ENCODE measurements around the gene TMEM174. TPM values are rescaled to one million over a fixed set of nuclear protein-coding genes. Genes with fewer than 3 reads are reported as not detected.
"Not testable (repeated sequence)": the region's sequence is repeated elsewhere in the genome, so short reads cannot be mapped to it uniquely, and the experiment has no call there.

TMEM174 gene
- total and polyA plus RNA-seq, 8 donors: 0.13 to 0.30 (median 0.13) TPM; not detected in 5

DNA sequence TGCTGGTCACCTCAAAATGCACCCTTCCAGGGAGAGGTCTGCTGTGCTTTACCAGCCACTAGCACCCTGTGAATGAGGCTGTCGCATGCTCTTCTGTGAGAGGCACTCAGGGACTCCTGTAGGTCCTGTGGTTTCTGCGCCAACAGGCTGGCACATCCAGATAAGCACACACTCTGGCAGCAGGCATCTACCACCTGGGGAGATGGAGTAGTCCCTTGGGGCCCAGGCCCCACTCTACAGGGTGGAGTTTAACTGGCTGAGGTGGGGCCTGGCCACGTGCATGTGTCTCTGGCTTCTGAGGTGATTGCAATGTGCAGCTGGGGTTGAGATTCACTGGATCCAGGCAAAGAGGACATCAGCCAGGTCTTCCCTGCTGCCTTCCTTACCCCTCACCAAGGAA, 32.3 kb downstream of the TMEM174 start:
- no peak for ATAC-seq

DNA sequence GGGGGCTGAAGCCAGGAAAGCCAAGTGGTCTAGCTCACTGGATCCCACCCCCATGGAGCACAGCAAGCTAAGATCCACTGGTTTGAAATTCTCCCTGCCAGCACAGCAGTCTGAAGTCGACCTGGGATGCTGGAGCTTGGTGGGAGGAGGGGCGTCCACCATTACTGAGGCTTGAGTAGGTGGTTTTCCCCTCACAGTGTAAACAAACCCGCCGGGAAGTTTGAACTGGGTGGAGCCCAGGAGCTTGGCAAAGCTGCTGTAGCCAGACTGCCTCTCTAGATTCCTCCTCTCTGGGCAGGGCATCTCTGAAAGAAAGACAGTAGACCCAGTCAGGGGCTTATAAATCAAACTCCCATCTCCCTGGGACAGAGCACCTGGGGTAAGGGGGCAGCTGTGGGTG, 34.2 kb downstream of the TMEM174 start:
- H3K9me3 ChIP-seq: peaks cover 0 to 11% of the 10 kb centered on the region in 2 donors
- ATAC-seq; H3K27ac ChIP-seq; H3K4me1 ChIP-seq; intact Hi-C loops (cut with DNase I); H3K4me3 ChIP-seq; H3K36me3 ChIP-seq; DNase-seq: not testable (repeated sequence)
- peaks cover 5 to 84% of the 10 kb centered on the region in 2 donors for H3K27me3 ChIP-seq

More for the DNA sequence above, 32.3 kb downstream of the TMEM174 start:
- intact Hi-C loops (cut with DNase I): no loop called here
- Histone ChIP-seq H3K36me3 (no peaks in the 10 kb centered on the region), H3K4me3 (no peak overlapping the region), H3K27ac (no peak overlapping the region), H3K27me3 (peaks cover 5 to 76% of the 10 kb centered on the region in 2 donors), H3K9me3 (peaks cover 0 to 11% of the 10 kb centered on the region in 2 donors), H3K4me1 (peaks cover 0 to 9% of the 10 kb centered on the region in 2 donors)
- TF ChIP-seq, protein P1, sequence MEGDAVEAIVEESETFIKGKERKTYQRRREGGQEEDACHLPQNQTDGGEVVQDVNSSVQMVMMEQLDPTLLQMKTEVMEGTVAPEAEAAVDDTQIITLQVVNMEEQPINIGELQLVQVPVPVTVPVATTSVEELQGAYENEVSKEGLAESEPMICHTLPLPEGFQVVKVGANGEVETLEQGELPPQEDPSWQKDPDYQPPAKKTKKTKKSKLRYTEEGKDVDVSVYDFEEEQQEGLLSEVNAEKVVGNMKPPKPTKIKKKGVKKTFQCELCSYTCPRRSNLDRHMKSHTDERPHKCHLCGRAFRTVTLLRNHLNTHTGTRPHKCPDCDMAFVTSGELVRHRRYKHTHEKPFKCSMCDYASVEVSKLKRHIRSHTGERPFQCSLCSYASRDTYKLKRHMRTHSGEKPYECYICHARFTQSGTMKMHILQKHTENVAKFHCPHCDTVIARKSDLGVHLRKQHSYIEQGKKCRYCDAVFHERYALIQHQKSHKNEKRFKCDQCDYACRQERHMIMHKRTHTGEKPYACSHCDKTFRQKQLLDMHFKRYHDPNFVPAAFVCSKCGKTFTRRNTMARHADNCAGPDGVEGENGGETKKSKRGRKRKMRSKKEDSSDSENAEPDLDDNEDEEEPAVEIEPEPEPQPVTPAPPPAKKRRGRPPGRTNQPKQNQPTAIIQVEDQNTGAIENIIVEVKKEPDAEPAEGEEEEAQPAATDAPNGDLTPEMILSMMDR (IDR thresholded peaks at IDR 0.05): no peak
- no peak for DNase-seq

DNA sequence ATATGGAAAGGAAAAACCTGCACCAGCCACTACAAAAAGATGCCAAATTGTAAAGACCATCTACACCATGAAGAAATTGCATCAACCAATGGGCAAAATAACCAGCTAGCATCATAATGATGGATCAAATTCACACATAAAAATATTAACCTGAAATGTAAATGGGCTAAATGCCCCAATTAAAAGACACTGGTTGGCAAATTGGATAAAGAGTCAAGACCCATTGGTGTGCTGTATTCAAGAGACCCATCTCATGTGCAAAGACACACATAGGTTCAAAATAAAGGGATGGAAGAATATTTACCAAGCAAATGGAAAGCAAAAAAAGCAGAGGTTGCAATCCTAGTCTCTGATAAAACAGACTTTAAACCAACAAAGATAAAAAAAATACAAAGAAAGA, 36.1 kb downstream of the TMEM174 start:
- Histone ChIP-seq H3K9me3 (peaks cover 0 to 11% of the 10 kb centered on the region in 2 donors), H3K27me3 (peaks cover 10 to 95% of the 10 kb centered on the region in 2 donors)
- H3K4me3 ChIP-seq; H3K27ac ChIP-seq; H3K4me1 ChIP-seq; H3K36me3 ChIP-seq; ATAC-seq; intact Hi-C loops (cut with DNase I); DNase-seq: not testable (repeated sequence)

DNA sequence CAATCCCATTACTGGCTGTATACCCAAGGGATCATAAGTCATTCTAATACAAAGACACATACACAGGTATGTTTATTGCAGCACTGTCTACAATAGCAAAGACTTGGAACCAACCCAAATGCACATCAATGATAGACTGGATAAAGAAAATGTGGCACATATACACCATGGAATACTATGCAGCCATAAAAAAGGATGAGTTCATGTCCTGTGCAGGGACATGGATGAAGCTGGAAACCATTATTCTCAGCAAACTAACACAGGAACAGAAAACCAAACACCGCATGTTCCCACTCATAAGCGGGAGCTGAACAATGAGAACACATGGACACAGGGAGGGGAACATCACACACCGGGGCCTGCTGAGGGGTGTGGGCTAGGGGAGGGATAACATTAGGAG, 39.7 kb downstream of the TMEM174 start:
- ATAC-seq; intact Hi-C loops (cut with DNase I); H3K36me3 ChIP-seq; H3K27ac ChIP-seq; DNase-seq; H3K4me3 ChIP-seq: not testable (repeated sequence)
- Histone ChIP-seq H3K9me3 (peaks cover 0 to 11% of the 10 kb centered on the region in 2 donors), H3K4me1 (peaks cover 0 to 13% of the 10 kb centered on the region in 2 donors), H3K27me3 (peaks cover 39 to 97% of the 10 kb centered on the region in 2 donors)

DNA sequence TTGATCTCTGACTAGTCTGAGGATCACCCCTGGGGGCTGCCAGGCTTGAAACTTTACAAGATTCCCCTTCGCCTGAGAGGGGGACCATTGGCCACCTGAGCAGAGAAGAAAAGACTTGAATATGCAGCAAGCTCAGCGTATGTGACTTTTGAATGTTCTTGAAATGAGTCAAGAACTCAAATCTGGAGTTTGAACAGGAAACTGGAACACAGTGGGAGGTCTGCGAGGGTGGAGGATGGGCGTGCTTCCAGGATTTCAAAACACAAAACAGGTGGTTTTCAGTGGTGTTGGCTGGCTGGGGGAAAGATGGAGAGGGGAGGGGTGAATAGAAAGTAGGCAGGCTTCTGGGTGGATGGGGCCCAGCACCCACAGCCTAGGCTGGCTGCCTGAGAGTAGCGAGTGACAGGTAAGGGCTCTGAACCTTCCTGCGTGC, 40.6 kb downstream of the TMEM174 start:
- peaks cover 48 to 97% of the 10 kb centered on the region in 2 donors for H3K27me3 ChIP-seq
- no peak for ATAC-seq
- TF ChIP-seq, protein P1 (IDR thresholded peaks at IDR 0.05): no peak
- H3K9me3 ChIP-seq: peaks cover 0 to 9% of the 10 kb centered on the region in 2 donors
- no peak overlapping the region for H3K4me3 ChIP-seq
- peaks cover 0 to 13% of the 10 kb centered on the region in 2 donors for H3K4me1 ChIP-seq
- intact Hi-C loops (cut with DNase I): no loop called here
- no peak for DNase-seq
- no peaks in the 10 kb centered on the region for H3K36me3 ChIP-seq
- H3K27ac ChIP-seq: no peak overlapping the region

DNA sequence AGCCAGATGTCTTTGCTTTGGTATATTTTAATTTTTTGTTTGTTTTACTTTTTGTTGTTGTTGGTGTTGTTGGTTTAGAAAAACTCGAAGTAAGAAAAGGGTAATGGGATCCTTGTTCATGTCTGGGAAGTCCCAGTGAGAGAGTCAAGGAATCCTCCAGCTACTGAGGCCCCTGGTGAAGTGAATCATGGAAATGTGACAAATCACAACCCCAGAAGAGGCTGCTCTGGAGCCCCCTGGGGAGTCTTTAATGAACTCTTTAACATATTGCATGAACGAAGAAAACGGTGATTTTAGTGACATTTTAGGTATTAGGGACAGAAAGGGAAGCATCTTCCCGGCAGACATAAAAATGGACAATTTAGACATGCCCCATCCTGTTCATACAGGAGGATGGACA, 41.3 kb downstream of the TMEM174 start:
- TF ChIP-seq, protein P1 (IDR thresholded peaks at IDR 0.05): no peak
- Histone ChIP-seq H3K4me3 (no peak overlapping the region), H3K27ac (no peak overlapping the region), H3K9me3 (peaks cover 0 to 4% of the 10 kb centered on the region in 2 donors), H3K4me1 (peaks cover 0 to 13% of the 10 kb centered on the region in 2 donors), H3K36me3 (no peaks in the 10 kb centered on the region), H3K27me3 (peaks cover 56 to 97% of the 10 kb centered on the region in 2 donors)
- DNase-seq: no peak
- ATAC-seq: no peak
- intact Hi-C loops (cut with DNase I): no loop called here

DNA sequence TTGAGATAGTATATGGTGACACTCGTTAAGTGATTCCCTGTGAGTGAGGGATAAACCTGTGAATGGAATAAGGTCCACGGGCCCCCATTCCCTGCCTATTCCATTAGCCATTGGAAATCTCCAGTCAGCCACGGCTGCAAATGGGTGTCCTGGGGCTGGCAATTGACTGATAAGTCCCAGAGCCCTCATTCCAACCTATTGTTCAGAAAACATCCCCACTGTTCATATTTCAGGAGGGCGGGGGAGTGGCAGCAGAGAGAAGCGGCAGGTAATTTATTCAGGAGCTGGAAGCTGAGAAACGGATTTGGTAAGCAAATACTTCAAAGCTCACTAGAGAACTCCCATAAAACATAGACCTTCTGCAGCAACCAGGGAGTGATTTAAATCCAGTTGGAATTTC, 42.0 kb downstream of the TMEM174 start:
- no peaks in the 10 kb centered on the region for H3K9me3 ChIP-seq
- intact Hi-C loops (cut with DNase I): loop anchor here in 1 of 2 donors (5.0 kb wide), 1 partner anchor 232 kb away; the partner anchor contains the start of gene FOXD1
- TF ChIP-seq, protein P1 (IDR thresholded peaks at IDR 0.05): no peak
- H3K36me3 ChIP-seq: no peaks in the 10 kb centered on the region
- no peak overlapping the region for H3K4me3 ChIP-seq
- DNase-seq: no peak
- H3K27me3 ChIP-seq: peaks cover 60 to 99% of the 10 kb centered on the region in 2 donors
- H3K27ac ChIP-seq: no peak overlapping the region
- no peak for ATAC-seq
- peaks cover 0 to 13% of the 10 kb centered on the region in 2 donors for H3K4me1 ChIP-seq

Measured in left lung (tissue), 10 donors.